ENCODE measurements around the gene KRT85. TPM values are rescaled to one million over a fixed set of nuclear protein-coding genes. Genes with fewer than 3 reads are reported as not detected.

KRT85 gene
- polyA plus RNA-seq, 1 donor (not counting 4 experiments of a cell fraction or from before 2014, with no cell fraction given): not detected

DNA sequence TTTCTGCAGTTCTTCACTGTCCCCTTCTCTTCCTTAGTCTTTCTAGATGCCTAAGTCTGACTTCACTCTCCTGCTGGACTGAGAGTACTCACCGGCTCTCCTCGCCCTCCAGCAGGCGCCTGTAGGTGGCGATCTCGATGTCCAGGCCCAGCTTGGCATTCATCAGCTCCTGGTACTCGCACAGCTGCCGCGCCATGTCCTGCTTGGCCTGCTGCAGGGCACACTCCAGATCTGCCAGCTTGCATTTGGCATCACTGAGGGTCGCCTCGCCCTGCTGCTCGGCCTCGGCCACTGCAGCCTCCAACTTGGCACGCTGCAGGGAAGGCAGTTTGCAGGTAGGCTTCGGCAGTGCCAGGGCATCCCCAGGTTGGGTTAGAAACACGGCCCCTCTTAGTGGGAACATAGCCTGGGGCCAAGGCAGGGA is 13.0 kb upstream of the KRT85 start:
- DNase-seq (ENCODE audit: low read depth, low spot score): no peak
- H3K27ac ChIP-seq (ENCODE audit: control insufficient read depth, insufficient read depth, low read length): no peak overlapping the region
- H3K9me3 ChIP-seq (ENCODE audit: control insufficient read depth, low read depth, low read length): no peaks in the 10 kb centered on the region
- H4K20me1 ChIP-seq (ENCODE audit: control insufficient read depth, extremely low read depth, insufficient read depth, low read length): no peaks in the 10 kb centered on the region
- no peaks in the 10 kb centered on the region for H3K9me1 ChIP-seq (ENCODE audit: control insufficient read depth, extremely low read depth, insufficient read depth, low read length)
- no peaks in the 10 kb centered on the region for H3K4me1 ChIP-seq (ENCODE audit: control insufficient read depth, extremely low read depth, insufficient read depth, low read length)
- H3K4me3 ChIP-seq (ENCODE audit: control insufficient read depth in 2 of 3, extremely low read depth in 1 of 3, insufficient read depth in 2 of 3, low read depth in 1 of 3, low read length in 3 of 3): no peak overlapping the region
- no peaks in the 10 kb centered on the region for H3K36me3 ChIP-seq (ENCODE audit: control insufficient read depth in 2 of 2, extremely low read depth in 1 of 2, insufficient read depth in 2 of 2, low read length in 2 of 2)
- no peaks in the 10 kb centered on the region for H3K27me3 ChIP-seq (ENCODE audit: control insufficient read depth, extremely low read depth, insufficient read depth, low read length)
- H3K9ac ChIP-seq (ENCODE audit: control insufficient read depth, extremely low read depth, insufficient read depth, low read length): no peak overlapping the region
- no peak overlapping the region for H2AFZ ChIP-seq (ENCODE audit: control insufficient read depth, low read length)
- no peak overlapping the region for H3K4me2 ChIP-seq (ENCODE audit: control insufficient read depth, extremely low read depth, insufficient read depth, low read depth, low read length)
- TF ChIP-seq EZH2 (IDR thresholded peaks at IDR 0.05; ENCODE audit: low read length): no peak
- TF ChIP-seq, protein P1, sequence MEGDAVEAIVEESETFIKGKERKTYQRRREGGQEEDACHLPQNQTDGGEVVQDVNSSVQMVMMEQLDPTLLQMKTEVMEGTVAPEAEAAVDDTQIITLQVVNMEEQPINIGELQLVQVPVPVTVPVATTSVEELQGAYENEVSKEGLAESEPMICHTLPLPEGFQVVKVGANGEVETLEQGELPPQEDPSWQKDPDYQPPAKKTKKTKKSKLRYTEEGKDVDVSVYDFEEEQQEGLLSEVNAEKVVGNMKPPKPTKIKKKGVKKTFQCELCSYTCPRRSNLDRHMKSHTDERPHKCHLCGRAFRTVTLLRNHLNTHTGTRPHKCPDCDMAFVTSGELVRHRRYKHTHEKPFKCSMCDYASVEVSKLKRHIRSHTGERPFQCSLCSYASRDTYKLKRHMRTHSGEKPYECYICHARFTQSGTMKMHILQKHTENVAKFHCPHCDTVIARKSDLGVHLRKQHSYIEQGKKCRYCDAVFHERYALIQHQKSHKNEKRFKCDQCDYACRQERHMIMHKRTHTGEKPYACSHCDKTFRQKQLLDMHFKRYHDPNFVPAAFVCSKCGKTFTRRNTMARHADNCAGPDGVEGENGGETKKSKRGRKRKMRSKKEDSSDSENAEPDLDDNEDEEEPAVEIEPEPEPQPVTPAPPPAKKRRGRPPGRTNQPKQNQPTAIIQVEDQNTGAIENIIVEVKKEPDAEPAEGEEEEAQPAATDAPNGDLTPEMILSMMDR (optimal IDR thresholded peaks at IDR 0.05 in 1 of 3, IDR thresholded peaks at IDR 0.05 in 1 of 3, conservative IDR thresholded peaks at IDR 0.05 in 1 of 3; ENCODE audit: extremely low read depth in 1 of 3, insufficient read depth in 2 of 3, low read length in 3 of 3): peak; percentile 75 to 86 (median 78)
- FAIRE-seq: peak; percentile 32
- H3K79me2 ChIP-seq (ENCODE audit: control insufficient read depth, insufficient read depth, low read length): no peaks in the 10 kb centered on the region
- dilution Hi-C loops (cut with MboI; ENCODE audit: extremely low pct_ligation_motif_present, low sequenced_read_pairs): no loop called here

DNA sequence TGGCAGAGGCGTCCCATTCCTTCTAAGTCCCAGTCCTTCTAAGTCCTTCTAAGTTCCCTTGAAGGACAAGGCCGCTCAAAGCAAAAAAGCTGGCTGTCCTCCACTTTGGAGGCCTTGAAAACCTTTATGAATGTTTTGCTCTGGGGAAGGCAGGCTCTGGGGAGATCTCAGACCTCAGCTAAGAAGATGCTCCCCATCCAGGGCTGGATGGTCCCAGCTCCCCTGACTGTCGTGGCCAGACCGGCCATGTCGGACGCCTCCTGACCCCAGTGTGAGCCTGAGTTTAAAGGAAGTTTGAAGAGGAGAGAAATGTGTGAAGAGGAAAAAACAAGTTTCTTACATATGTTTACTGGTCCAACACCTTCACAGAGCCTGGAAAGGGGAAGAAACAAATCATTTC is 12.3 kb upstream of the KRT85 start:
- Histone ChIP-seq H2AFZ (ENCODE audit: control insufficient read depth, low read length) (no peak overlapping the region), H3K79me2 (ENCODE audit: control insufficient read depth, insufficient read depth, low read length) (no peaks in the 10 kb centered on the region), H3K4me2 (ENCODE audit: control insufficient read depth, extremely low read depth, insufficient read depth, low read depth, low read length) (no peak overlapping the region), H3K27me3 (ENCODE audit: control insufficient read depth, extremely low read depth, insufficient read depth, low read length) (no peaks in the 10 kb centered on the region), H3K36me3 (ENCODE audit: control insufficient read depth in 2 of 2, extremely low read depth in 1 of 2, insufficient read depth in 2 of 2, low read length in 2 of 2) (no peaks in the 10 kb centered on the region), H3K9ac (ENCODE audit: control insufficient read depth, extremely low read depth, insufficient read depth, low read length) (no peak overlapping the region), H3K4me1 (ENCODE audit: control insufficient read depth, extremely low read depth, insufficient read depth, low read length) (no peaks in the 10 kb centered on the region), H3K9me1 (ENCODE audit: control insufficient read depth, extremely low read depth, insufficient read depth, low read length) (no peaks in the 10 kb centered on the region), H3K27ac (ENCODE audit: control insufficient read depth, insufficient read depth, low read length) (no peak overlapping the region), H3K9me3 (ENCODE audit: control insufficient read depth, low read depth, low read length) (no peaks in the 10 kb centered on the region), H4K20me1 (ENCODE audit: control insufficient read depth, extremely low read depth, insufficient read depth, low read length) (no peaks in the 10 kb centered on the region), H3K4me3 (ENCODE audit: control insufficient read depth in 2 of 3, extremely low read depth in 1 of 3, insufficient read depth in 2 of 3, low read depth in 1 of 3, low read length in 3 of 3) (no peak overlapping the region)
- TF ChIP-seq, protein P1 (optimal IDR thresholded peaks at IDR 0.05 in 1 of 3, IDR thresholded peaks at IDR 0.05 in 1 of 3, conservative IDR thresholded peaks at IDR 0.05 in 1 of 3; ENCODE audit: extremely low read depth in 1 of 3, insufficient read depth in 2 of 3, low read length in 3 of 3): no peak
- dilution Hi-C loops (cut with MboI; ENCODE audit: extremely low pct_ligation_motif_present, low sequenced_read_pairs): no loop called here
- no peak for DNase-seq (ENCODE audit: low read depth, low spot score)
- FAIRE-seq: no peak

Data from keratinocyte (primary cell).